GM21786 (cell line): ENCODE results near the gene TMEM98.
"Not testable (repeated sequence)": the region's sequence is repeated elsewhere in the genome, so short reads cannot be mapped to it uniquely, and the experiment has no call there.

Experiments used
- ATAC-seq: cut with Tn5 transposase; IDR thresholded peaks from one replicate; pipeline ENCODE4 v1.9.1; 2021; ENCODE audit not compliant: unreplicated experiment

TMEM98 gene

GRCh38 chr17:32976605-32977004 lies 48.7 kb downstream of the TMEM98 start:
- no peak for ATAC-seq

DNA sequence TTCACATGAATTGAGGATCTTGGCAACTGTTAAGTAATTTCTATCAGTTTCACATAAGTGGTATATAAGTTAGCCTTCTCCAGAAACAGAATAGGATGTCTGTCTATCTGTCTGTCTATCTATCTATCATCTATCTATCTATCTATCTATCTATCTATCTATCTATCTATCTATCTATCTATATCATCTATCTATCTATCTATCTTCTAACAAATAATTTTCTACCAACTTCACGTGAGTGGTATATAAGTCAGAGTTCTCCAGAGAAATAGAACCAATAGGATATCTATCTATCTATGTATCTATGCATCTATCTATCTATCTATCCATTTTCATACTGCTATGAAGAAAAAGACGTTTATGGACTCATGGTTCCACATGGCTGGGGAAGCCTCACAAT lies 52.3 kb downstream of the TMEM98 start:
- ATAC-seq = no peak

GRCh38 chr17:32981611-32982010 lies 53.7 kb downstream of the TMEM98 start:
- not testable (repeated sequence) for ATAC-seq

DNA sequence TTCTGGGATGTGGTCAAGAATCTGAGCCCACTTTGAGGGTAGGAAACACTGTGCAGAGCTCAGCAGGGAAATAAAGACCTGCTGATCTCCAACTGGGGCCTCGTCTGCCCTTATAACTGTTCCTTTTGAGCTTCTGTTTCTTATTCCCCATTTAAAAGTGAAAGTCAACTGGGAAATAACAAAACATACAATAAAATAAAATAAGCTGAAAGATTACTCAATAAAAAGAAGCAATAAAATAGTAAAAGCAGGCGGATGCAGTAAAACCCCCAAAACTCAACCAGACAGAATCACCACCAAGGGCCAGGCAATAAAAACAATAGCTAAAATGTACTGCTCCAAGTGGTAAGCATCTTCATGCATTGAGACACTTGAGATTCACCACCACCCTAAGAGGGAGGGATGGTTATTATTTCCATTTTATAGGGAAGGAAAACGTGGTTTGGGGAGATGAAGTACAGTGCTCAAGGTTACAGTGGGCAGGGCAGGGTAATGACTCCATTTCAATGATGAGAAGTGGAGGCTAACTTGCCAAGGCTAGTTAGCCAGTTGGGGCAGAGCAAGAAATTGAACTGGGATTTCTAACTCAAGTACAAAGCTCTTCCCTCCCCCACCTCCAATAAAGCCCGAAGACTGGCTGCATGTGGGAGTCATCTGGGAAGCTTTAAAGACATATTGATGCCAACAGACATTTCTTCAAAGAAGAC lies 57.2 kb downstream of the TMEM98 start:
- ATAC-seq = no peak

GRCh38 chr17:32987453-32987805 lies 59.5 kb downstream of the TMEM98 start:
- ATAC-seq = not testable (repeated sequence)

DNA sequence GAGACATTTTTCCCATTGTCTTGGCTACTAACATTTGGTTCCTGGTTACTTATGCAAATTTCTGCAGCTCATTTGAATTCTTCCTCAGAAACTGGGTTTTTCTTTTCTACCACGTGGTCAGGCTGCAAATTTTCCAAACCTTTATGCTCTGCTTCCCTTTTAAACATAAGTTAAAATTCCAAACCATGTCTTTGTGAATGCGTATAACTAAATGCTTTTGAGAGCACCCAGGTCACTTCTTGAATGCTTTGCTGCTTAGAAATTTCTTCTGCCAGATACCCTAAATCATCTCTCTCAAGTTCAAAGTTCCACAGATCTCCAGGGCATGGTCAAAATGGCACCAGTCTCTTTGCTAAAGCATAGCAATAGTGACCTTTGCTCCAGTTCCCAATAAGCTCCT lies 59.9 kb downstream of the TMEM98 start:
- not testable (repeated sequence) for ATAC-seq

- no peak for ATAC-seq
Measured at GRCh38 chr17:32988481-32989101, 60.6 kb downstream of the TMEM98 start.

- ATAC-seq = no peak
Measured at GRCh38 chr17:32992321-32993033, 64.5 kb downstream of the TMEM98 start.

DNA sequence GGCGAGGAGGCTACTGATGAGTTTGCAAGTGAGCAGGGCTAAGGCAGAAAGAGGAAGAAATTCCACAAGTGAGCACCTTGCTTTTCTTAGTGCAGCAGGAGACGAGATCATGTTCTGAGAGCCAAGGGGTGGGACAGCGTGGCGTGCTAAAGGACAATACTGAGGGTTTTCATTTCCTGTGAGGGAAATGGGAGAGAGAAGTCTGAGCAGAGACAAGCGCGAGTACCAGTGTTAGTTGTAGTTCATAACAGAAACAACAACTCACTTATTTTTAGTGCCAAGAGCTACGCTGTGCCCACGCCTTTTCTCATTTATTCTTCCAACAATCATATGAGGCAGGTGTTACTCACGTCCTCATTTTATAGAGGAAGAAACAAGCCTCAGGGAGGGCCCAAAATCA lies 66.0 kb downstream of the TMEM98 start:
- ATAC-seq = no peak
